ENCODE measurements around the gene SLC19A1.

- TF ChIP-seq CTCF (IDR thresholded peaks at IDR 0.05; ENCODE audit: low read length) (no peak), EZH2 (optimal IDR thresholded peaks at IDR 0.05; ENCODE audit: low read depth, low read length) (no peak)
These were observed 77.1 kb downstream of the SLC19A1 start for GRCh38 chr21:45465105-45465504.

Data from MM.1S (cell line).